ENCODE data around the gene P4HTM.

The P4HTM gene

DNA sequence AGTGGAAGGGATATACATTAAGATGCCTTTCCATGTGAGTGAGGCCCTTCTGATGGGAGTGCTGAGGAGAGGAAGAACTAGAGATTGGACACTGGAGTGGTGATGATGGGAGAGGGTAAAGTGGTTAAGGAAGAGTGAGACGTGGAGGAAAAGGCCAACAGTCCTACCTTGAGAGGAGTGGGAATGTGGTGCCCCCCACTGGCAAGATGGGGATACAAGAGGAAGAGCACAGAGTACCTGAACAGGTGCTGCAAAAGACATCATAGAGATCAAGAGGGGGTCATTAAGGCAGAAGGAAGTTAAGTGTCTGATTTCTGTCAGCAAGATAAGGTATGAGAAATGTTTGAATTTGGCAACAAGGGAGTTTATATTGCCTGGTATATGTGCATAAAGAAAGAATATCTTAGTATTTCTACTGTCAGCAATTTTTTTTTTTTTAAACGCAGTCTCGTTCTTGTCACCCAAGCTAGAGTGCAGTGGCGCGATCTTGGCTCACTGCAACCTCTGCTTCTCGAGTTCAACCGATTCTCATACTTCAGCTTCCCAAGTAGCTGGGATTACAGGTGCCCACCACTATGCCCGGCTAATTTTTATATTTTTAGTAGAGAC, 37.4 kb upstream of the P4HTM start:
- TF ChIP-seq, protein P1, sequence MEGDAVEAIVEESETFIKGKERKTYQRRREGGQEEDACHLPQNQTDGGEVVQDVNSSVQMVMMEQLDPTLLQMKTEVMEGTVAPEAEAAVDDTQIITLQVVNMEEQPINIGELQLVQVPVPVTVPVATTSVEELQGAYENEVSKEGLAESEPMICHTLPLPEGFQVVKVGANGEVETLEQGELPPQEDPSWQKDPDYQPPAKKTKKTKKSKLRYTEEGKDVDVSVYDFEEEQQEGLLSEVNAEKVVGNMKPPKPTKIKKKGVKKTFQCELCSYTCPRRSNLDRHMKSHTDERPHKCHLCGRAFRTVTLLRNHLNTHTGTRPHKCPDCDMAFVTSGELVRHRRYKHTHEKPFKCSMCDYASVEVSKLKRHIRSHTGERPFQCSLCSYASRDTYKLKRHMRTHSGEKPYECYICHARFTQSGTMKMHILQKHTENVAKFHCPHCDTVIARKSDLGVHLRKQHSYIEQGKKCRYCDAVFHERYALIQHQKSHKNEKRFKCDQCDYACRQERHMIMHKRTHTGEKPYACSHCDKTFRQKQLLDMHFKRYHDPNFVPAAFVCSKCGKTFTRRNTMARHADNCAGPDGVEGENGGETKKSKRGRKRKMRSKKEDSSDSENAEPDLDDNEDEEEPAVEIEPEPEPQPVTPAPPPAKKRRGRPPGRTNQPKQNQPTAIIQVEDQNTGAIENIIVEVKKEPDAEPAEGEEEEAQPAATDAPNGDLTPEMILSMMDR (conservative IDR thresholded peaks at IDR 0.05) = peak; percentile 69
- no peak overlapping the region for H3K27ac ChIP-seq

DNA sequence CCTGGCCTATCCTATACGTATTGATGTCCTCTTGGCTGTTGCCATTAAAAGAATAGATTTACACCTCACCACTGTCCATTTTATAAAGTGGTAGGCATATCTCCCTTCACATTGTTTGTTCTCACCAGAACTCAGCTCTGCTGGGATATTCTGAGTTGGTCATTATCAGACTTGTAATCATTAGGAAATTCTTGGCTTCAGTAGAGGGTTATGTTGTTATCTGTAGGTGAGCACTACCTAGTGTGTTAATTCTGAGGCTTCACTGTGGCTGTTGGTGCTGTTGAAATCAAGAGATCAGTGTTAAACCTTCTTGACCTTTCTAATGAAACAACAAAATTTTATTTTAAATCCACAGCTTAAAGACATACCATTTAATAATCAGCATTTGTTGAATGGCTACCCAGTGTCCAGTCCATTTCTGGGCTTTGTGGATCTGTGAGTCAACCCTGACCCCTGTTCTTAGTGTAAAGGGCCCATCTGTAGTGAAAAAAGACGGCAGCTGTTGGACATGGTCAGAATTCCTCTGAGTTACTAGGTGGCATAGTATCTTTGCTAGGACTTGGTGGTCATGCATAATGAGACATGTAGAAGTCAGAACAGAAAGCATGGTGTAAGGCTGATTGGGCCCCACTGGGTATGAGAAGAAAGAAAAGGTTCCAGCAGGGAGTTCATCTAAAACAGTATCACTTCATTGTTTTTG, 32.9 kb upstream of the P4HTM start:
- TF ChIP-seq, protein P1 (conservative IDR thresholded peaks at IDR 0.05) = no peak
- H3K27ac ChIP-seq = no peak overlapping the region

DNA sequence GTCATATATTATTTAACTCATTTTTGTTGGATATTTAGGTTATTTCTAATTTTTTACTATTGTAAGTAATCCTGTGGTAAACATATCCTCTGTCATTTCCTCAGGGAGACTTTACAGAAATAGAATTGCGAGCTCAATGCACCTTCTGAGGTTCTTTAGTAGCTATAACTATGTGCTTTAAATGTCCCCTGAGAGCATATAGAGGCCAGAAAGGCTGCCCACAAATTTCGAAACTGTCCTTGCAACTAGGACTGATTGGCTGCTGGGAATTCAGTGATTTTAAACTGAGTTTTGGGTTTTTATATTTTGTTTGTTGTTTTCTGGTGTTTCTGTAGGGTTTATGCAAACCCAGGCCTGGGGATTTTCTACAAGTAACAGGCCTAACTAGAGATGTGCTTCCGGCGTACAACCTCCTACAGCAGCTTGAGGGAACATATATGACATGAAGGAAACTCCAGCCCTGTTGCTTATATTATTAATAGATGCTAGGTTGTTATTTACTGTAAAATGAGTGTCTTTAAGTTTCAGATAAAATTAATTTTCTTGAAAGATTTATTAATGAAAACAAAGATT, 29.1 kb upstream of the P4HTM start:
- H3K27ac ChIP-seq = no peak overlapping the region
- TF ChIP-seq, protein P1 (conservative IDR thresholded peaks at IDR 0.05) = no peak

DNA sequence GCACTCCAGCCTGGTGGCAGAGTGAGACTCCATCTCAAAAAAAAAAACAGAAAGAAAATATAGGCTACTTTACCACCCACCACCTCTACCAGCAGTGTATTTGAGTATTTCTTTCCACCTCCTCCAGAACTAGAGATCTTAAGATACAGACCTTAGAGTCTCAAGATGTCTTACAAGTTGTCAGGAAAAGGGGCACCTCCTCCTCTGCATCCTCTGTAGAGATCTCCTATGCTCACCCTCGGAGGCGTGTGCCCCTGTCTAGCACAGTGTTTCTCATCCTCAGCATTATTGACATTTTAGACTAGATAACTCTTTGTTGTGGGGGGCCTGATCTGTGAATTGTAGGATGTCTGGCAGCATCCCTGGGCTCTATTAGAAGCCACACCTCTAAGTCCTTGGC, 27.7 kb upstream of the P4HTM start:
- no peak overlapping the region for H3K27ac ChIP-seq
- TF ChIP-seq, protein P1 (conservative IDR thresholded peaks at IDR 0.05) = no peak

DNA sequence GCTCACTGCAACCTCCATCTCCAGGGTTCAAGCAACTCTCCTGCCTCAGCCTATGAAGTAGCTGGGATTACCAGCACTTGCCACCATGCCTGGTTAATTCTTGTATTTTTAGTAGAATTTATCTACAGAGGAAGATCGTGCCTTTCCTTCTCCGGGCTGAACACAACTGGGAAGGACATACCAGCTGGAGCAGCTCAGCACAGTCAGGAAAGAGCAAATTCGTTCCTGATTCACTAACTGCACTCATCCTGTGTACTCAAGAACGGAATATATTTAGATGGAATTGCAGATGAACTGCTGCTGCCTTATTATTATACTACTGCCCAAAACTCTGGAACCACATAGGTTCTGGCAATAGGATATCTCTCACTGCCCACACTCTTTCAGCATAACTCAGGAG, 27.1 kb upstream of the P4HTM start:
- H3K27ac ChIP-seq = no peak overlapping the region

DNA sequence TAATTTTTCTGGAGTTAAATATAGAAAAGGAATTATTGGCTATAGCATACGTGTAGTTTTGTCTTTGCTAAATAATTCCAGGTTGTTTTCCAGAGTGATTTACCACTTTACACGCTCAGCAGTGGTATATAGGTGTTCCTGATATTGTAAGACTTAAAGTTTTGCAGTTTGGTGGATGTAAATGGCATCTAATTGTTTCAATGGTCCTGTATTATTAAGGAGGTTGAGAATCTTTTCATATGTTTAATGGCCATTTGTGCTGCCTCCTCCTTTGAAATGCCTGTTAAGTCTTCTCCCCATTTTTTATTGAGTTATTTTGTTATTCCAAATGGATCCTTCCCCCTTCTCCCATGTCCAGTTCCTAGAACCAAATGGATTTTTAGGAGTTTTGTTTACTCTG, 26.4 kb upstream of the P4HTM start:
- TF ChIP-seq, protein P1 (conservative IDR thresholded peaks at IDR 0.05) = no peak
- H3K27ac ChIP-seq = no peak overlapping the region

More for the DNA sequence above, 27.1 kb upstream of the P4HTM start:
- TF ChIP-seq, protein P1 (conservative IDR thresholded peaks at IDR 0.05) = no peak

DNA sequence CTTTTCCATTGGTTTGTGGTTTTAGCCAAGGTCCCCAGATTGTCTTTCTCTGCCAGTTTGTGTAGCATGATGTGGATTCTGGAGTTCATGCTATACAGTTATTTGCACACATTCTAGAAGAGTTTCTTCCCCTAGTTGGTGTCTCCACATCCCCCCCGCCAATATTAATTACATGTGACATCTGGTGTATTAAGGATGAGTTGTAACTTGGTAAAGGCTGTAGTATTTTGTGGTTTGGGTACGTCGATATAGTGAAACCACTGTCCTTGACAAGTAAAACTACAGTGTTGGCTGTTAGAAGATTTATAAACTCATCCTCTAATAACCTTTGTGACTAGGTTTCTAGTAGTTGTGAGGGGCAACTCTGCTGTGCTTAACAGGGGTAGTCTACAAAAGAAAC, 23.7 kb upstream of the P4HTM start:
- TF ChIP-seq, protein P1 (conservative IDR thresholded peaks at IDR 0.05) = no peak
- H3K27ac ChIP-seq = no peak overlapping the region
